ENCODE results near the gene SMIM44.

- TF ChIP-seq POLR2AphosphoS5 (IDR thresholded peaks at IDR 0.05; ENCODE audit: borderline replicate concordance, low read depth, low read length) (no peak), EZH2 (IDR thresholded peaks at IDR 0.05) (no peak)
These were observed 14.7 kb upstream of the SMIM44 start for GRCh38 chr19:3497757-3498520.
